ENCODE data around the gene GBX1.

Gene GBX1

GRCh38 chr7:151125470-151125845, 42.0 kb downstream of the GBX1 start:
- DNase-seq = no peak

DNA sequence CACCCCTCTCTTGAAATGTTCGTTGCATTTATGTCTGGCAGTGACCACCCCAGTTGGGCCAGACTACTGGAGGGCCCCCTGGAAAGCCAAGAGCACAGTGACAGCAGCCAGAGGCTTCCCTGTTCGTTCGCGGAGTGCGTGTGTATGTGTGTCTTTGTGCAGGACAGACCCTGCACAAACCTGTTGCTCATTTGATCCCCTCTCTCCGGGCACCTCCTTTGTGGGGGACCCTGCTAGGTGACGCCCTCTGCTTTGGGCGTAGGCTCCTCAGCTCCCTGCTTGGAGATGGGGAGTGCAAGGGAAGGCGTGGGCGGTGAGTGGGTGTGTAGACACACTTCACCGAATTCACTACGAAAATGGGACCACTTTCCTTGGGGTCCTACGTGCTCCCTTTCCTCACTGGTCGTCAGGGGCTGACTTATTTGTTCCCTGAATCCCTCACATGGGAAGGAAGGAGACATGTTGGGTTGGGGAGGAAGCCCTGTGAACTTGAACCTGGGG, 42.5 kb downstream of the GBX1 start:
- DNase-seq = no peak

DNA sequence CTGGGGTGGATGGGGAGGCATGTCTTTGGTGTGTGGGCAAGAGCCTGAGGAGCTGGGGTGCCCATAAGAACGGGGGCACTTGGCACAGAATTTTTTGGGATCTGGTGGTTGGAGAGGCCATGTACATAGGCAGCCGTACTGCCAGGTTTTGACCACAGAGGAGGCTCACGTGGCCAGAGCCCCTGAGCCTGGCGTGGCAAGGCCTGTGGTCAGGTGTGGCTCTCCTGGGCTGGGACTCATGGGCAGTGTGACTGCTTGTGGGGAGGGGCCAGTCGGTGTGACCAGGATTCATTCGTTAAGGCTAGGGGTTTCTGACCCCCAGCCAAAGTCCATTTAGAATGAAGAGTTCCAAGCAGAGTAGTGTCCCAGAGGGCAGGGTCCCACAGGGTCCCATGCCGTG, 43.0 kb downstream of the GBX1 start:
- no peak for DNase-seq

DNA sequence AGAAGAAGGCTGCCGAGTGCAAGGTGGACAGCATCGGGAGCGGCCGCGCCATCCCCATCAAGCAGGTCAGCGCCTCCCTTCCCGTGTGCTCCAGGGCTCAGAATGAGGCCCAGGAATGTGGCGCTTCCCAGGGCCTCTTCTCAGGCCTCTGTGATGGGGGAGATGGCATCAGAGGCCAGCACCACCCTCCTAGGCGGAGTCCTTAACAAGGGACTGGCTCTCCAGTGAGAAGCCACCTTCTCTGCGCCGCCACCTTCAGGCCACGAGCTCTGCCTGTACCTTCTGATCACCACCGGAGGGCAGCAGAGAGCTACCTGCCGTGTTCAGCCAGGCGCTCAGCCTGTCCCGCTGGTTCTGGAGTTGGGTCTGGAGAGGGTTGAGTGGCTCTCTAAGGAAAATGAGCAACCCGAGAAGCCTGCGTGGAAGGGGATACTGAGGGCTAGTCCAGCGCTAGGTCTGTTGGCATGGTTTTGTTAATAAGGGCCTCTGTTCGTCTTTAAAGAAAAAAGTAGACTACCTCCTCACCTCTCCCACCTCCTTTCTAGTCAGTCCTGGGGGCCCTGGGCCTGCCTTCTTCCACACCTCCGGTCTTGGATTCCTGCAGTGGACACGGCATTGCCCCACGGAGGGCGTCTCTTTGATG, 43.6 kb downstream of the GBX1 start:
- DNase-seq = peak; percentile 53

DNA sequence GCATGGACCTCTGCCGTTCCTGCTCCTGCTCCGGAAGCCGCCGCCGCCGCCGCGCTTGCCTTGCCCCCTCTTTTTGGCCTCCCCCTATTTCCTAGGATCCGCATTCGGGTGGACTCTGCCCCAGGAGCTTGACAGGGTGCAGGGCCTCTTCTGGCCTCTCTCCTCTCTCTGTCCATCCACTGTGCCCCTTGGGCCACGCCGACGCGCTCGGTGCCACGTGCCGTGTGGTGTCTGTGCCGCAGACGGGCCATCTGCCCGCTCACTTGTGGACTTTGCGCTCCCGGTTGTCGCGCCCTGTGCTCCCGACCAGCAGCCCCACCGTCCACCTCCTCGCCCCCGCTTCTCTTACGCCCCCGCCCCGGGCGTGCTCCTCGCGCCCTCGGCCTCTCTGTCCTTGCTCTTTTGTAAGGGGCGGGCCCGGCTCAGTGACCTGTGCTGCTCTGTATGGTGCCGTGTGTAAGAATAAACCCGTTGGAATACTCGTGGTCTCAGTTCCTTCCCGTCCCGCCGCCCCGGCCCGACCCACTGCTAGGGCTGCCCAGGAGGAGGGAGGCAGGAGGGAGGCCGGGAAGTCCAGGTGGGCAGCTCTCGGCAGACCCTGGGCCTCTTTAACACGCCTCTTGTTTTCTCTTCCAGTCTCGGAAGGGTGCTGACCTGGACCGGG, 44.2 kb downstream of the GBX1 start:
- DNase-seq = no peak

- DNase-seq = no peak
Measured at GRCh38 chr7:151122796-151123157, 44.7 kb downstream of the GBX1 start.

DNA sequence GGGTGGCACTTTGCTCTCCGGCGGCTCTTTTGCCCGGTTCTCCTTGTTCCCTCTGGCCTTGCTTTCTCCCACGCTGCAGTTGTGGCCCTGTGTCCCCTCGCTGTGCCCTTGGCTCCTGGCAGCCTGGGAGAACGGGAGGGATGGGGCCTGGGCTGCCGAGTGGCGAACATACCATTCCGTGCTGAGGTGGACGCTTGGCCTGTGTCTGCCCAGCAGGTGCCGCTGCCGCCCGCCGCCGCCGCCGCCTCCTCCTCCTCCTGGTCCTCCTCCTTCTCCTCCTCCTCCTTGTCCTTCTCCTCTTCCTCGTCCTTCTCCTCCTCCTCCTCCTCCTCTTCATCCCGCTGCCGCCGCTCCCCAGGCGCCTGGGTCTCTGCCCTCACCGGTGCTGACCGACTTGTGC, 45.2 kb downstream of the GBX1 start:
- no peak for DNase-seq

DNA sequence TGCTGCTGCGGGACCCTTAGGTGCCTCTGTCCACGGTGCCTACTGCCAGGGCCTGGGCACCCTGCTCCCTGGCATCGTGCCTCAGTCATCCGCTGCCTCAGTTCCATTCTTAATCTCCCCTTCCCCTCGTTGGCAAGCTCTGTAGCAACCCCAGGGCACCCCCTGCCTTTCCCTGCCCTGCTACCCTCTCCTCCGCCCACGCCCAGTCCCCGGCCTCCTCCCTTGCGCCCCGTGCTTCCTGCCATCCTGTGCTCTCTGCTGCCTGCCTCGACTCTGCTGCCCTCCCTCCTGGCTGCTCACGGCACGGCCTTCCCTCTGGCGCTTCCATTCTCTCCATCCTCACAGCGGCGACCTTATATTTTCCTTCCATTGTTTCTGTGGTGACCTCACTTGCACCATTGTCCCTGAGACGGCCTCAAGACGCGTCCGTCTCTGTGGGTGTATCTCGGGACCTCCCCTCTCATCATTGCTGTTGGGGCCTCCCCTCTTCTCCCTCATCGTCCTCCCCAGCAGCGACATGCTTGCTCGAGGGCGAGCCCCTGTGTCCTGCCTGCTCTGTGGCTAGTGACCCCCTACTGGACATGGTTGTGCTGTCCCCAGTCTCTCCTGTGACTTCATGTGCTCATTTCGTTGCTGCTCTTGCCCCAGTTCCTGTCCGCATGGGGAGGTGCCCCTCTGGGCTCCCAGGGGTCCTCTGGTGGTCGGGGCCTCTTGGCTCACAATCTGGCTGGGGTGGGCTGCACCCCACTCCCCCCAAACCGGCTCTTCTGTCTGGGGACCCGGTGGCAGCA, 45.9 kb downstream of the GBX1 start:
- DNase-seq = no peak

- DNase-seq = no peak
Measured at GRCh38 chr7:151120896-151121295, 46.6 kb downstream of the GBX1 start.

DNA sequence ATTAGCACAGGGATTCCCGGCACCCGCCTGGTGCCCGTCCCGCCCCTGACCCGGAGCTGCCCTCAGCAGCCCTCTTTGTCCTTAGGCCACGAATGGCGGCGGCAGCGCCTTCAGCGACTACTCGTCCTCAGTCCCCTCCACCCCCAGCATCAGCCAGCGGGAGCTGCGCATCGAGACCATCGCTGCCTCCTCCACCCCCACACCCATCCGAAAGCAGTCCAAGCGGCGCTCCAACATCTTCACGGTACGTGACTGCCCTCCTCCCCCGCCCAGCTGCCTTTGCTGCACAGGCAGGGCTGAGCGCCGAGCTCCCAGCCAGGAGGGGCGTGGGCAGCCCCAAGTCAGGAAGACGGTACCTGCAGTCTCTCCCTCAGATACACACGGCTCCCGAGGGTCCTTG, 47.6 kb downstream of the GBX1 start:
- DNase-seq = no peak

DNA sequence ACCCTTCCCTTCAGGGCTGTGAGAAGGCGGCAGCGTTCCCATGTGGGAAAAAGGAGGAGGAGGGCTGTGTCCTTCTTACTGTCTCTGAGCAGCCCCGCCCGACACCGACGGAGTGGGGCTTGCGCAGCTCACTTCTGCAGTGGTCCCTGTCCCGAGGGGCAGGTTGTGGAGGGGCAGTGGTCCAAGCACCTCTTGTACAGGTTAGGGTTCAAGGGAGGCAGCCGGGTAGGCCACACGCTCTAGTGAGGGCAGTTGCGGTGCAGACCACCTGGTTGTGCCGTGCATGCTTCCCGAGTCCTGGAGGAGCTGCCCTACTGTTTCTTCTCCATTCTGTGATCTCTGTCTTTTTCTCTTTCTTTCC, 48.5 kb downstream of the GBX1 start:
- DNase-seq = no peak

GRCh38 chr7:151118108-151119054, 49.1 kb downstream of the GBX1 start:
- no peak for DNase-seq

DNA sequence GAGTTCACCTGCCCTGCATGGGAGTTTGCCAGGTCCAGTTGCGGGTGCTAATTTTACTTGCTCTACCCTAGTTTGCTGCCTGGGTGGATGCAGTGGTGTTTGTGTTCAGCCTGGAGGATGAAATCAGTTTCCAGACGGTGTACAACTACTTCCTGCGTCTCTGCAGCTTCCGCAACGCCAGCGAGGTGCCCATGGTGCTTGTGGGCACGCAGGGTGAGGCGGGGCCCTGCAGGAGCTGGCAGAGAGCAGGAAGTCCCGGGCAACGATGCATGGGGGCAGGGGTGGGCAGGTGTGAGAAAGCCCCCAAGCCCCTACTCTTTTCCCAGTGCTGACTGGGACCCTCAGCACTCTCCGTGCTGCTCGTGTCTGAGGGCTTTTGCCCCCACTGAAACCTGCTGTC, 49.9 kb downstream of the GBX1 start:
- no peak for DNase-seq

GRCh38 chr7:151116603-151117440, 50.7 kb downstream of the GBX1 start:
- no peak for DNase-seq

- DNase-seq = peak; percentile 73
Measured at GRCh38 chr7:151115836-151116418, 51.6 kb downstream of the GBX1 start.

- no peak for DNase-seq
Measured at GRCh38 chr7:151115121-151115835, 52.2 kb downstream of the GBX1 start.

GRCh38 chr7:151114151-151115090, 53.1 kb downstream of the GBX1 start:
- no peak for DNase-seq

- DNase-seq = peak; percentile 90
Measured at GRCh38 chr7:151113344-151114150, 53.9 kb downstream of the GBX1 start.
